ENCODE measurements around the gene COMMD4.

DNA sequence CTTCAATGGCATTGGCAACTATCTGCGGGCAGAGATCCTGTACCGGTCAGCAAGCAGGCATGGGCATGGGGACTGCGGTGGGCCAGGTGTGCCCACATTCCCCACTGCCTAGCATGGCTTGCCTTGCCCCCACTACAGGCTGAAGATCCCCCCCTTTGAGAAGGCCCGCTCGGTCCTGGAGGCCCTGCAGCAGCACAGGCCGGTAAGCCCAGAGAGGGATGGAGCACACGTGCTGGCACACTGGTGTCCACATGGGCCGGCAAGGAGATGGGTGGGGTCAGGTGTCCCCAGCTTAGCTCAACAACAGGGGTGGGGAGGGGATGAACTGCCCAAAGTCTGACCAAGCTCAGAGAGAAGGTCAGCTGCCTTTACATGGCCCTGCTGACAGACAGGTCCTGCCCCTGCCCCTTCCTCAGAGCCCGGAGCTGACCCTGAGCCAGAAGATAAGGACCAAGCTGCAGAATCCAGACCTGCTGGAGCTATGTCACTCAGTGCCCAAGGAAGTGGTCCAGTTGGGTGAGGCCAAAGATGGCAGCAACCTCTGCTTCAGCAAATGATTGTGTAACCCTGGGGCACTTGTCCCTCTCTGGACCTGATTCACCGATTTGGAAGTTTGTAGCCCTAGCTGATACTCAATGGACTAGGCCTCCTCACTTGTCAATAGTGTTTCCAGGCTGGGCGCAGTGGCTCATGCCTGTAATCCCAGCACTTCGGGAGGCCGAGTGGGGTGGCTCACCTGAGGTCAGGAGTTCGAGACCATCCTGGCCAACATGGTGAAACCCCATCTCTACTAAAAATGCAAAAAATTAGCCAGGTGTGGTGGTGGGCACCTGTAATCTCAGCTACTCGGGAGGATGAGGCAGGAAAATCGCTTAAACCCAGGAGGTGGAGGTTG lies 16.6 kb downstream of the COMMD4 start:
- TF ChIP-seq, protein P1, sequence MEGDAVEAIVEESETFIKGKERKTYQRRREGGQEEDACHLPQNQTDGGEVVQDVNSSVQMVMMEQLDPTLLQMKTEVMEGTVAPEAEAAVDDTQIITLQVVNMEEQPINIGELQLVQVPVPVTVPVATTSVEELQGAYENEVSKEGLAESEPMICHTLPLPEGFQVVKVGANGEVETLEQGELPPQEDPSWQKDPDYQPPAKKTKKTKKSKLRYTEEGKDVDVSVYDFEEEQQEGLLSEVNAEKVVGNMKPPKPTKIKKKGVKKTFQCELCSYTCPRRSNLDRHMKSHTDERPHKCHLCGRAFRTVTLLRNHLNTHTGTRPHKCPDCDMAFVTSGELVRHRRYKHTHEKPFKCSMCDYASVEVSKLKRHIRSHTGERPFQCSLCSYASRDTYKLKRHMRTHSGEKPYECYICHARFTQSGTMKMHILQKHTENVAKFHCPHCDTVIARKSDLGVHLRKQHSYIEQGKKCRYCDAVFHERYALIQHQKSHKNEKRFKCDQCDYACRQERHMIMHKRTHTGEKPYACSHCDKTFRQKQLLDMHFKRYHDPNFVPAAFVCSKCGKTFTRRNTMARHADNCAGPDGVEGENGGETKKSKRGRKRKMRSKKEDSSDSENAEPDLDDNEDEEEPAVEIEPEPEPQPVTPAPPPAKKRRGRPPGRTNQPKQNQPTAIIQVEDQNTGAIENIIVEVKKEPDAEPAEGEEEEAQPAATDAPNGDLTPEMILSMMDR (IDR thresholded peaks at IDR 0.05): no peak
- TF ChIP-seq POLR2A (IDR thresholded peaks at IDR 0.05): no peak
